C4-2B (cell line): ENCODE measurements around the gene WNT5A.

Experiments
- CTCF ChIP-seq: fragments of 450-650 bp; conservative IDR thresholded peaks from 2 replicates; pipeline ENCODE4 v1.5.1; 2017; ENCODE audit warnings: mild to moderate bottlenecking
- ZFX ChIP-seq: fragments of 450-650 bp; IDR thresholded peaks from 2 replicates; pipeline ENCODE4 v1.6.1; 2017

- TF ChIP-seq CTCF (no peak), ZFX (no peak)
Observed at GRCh38 chr3:55484191-55484689, 2.9 kb downstream of the WNT5A start.
